ENCODE measurements around the gene CCDC82.

CCDC82 gene

DNA sequence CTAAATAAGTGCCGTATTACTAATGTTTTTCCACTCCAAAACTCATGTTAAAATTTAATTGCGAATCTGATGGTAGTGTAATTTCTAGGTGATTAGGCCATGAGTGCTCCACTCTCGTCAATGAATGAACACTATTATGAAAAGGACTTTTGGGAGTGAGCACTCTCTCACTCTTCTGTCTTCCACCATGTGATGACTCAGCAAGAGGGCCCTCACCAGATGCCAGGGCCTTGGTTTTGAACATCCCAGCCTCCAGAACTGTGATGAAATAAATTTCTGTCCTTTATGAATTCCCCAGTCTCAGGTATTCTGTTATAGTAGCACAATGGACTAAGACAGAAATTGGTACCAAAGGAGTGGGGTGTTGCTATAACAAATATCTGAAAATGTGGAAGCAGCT, 8.2 kb upstream of the CCDC82 start:
- Histone ChIP-seq H3K9me2 (replicated peaks; ENCODE audit: insufficient read depth, low read length) (no peaks in the 10 kb centered on the region), H3K79me2 (ENCODE audit: low read length) (no peaks in the 10 kb centered on the region), H3F3A (ENCODE audit: insufficient read depth, low read length) (no peaks in the 10 kb centered on the region), H3K9me3 (replicated peaks; ENCODE audit: insufficient read depth, low read length) (no peaks in the 10 kb centered on the region), H3K4me2 (ENCODE audit: low read depth, low read length) (no peak overlapping the region), H4K20me1 (ENCODE audit: insufficient read depth, low read length) (no peaks in the 10 kb centered on the region), H3K4me1 (ENCODE audit: low read length) (no peaks in the 10 kb centered on the region), H3K36me3 (replicated peaks; ENCODE audit: insufficient read depth, low read length) (no peaks in the 10 kb centered on the region), H2AFZ (ENCODE audit: low read length) (no peak overlapping the region), H3K27me3 (replicated peaks; ENCODE audit: insufficient read depth, low read length) (no peaks in the 10 kb centered on the region), H3K9ac (ENCODE audit: low read length) (no peak overlapping the region), H3K4me3 (ENCODE audit: low read length) (no peak overlapping the region), H3K27ac (ENCODE audit: low read length) (no peak overlapping the region)
- TF ChIP-seq EZH2phosphoT487 (IDR thresholded peaks at IDR 0.05; ENCODE audit: low read length) (no peak), EZH2 (optimal IDR thresholded peaks at IDR 0.05; ENCODE audit: low read depth, low read length) (no peak)
- TF ChIP-seq, protein P1, sequence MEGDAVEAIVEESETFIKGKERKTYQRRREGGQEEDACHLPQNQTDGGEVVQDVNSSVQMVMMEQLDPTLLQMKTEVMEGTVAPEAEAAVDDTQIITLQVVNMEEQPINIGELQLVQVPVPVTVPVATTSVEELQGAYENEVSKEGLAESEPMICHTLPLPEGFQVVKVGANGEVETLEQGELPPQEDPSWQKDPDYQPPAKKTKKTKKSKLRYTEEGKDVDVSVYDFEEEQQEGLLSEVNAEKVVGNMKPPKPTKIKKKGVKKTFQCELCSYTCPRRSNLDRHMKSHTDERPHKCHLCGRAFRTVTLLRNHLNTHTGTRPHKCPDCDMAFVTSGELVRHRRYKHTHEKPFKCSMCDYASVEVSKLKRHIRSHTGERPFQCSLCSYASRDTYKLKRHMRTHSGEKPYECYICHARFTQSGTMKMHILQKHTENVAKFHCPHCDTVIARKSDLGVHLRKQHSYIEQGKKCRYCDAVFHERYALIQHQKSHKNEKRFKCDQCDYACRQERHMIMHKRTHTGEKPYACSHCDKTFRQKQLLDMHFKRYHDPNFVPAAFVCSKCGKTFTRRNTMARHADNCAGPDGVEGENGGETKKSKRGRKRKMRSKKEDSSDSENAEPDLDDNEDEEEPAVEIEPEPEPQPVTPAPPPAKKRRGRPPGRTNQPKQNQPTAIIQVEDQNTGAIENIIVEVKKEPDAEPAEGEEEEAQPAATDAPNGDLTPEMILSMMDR (IDR thresholded peaks at IDR 0.05; ENCODE audit: low read length): no peak
- no peak for DNase-seq

DNA sequence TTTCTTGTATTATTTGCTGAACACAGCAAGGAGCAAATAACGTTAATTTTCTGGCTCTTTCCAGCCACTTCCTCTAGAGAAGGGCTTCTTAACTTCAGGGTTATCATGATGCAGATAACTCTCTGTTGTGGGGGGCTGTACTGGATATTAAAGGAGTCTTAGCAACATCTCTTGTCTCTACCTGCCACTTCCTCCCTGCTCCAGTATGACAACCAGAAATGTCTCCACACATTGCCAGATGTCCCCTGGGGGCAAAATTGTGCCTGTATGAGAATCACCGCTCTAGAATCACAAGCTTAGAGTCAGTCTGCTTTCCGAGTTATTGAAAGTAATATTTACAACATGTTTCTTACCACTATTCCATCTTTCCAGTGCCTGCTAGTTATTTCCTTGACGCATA, 6.9 kb upstream of the CCDC82 start:
- Histone ChIP-seq H3K4me2 (ENCODE audit: low read depth, low read length) (no peak overlapping the region), H3K9me3 (replicated peaks; ENCODE audit: insufficient read depth, low read length) (no peaks in the 10 kb centered on the region), H3K4me1 (ENCODE audit: low read length) (no peaks in the 10 kb centered on the region), H3K9ac (ENCODE audit: low read length) (no peak overlapping the region), H3F3A (ENCODE audit: insufficient read depth, low read length) (no peaks in the 10 kb centered on the region), H3K27me3 (replicated peaks; ENCODE audit: insufficient read depth, low read length) (no peaks in the 10 kb centered on the region), H3K79me2 (ENCODE audit: low read length) (no peaks in the 10 kb centered on the region), H3K9me2 (replicated peaks; ENCODE audit: insufficient read depth, low read length) (no peaks in the 10 kb centered on the region), H3K4me3 (ENCODE audit: low read length) (no peak overlapping the region), H4K20me1 (ENCODE audit: insufficient read depth, low read length) (no peaks in the 10 kb centered on the region), H2AFZ (ENCODE audit: low read length) (no peak overlapping the region), H3K27ac (ENCODE audit: low read length) (no peak overlapping the region), H3K36me3 (replicated peaks; ENCODE audit: insufficient read depth, low read length) (no peaks in the 10 kb centered on the region)
- TF ChIP-seq EZH2 (optimal IDR thresholded peaks at IDR 0.05; ENCODE audit: low read depth, low read length) (no peak), EZH2phosphoT487 (IDR thresholded peaks at IDR 0.05; ENCODE audit: low read length) (no peak)
- TF ChIP-seq, protein P1 (IDR thresholded peaks at IDR 0.05; ENCODE audit: low read length): no peak
- DNase-seq: no peak

DNA sequence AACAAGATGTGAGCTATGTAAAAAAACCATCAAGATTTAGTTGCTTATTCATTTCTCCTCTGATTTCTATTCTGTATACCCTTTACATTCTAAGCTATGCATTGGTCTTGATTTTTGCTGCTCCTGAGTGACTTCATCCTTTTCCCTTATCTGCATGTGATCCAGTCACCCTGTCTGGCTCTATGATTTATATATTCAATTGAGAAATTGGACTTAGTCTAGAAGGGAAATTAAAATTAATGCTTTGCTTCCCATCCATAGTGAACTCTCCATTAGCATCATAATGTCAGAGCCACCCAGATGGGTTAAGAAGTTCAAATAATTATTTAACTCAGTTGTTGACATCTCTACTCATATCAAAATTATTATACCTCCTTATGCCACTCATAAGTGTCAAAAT, 5.1 kb upstream of the CCDC82 start:
- Histone ChIP-seq H3K4me1 (ENCODE audit: low read length) (no peaks in the 10 kb centered on the region), H3K79me2 (ENCODE audit: low read length) (peaks cover 10% of the 10 kb centered on the region), H3K9ac (ENCODE audit: low read length) (no peak overlapping the region), H3K4me3 (ENCODE audit: low read length) (no peak overlapping the region), H3K9me3 (replicated peaks; ENCODE audit: insufficient read depth, low read length) (no peaks in the 10 kb centered on the region), H3K27me3 (replicated peaks; ENCODE audit: insufficient read depth, low read length) (no peaks in the 10 kb centered on the region), H3K36me3 (replicated peaks; ENCODE audit: insufficient read depth, low read length) (no peaks in the 10 kb centered on the region), H3K9me2 (replicated peaks; ENCODE audit: insufficient read depth, low read length) (no peaks in the 10 kb centered on the region), H4K20me1 (ENCODE audit: insufficient read depth, low read length) (no peaks in the 10 kb centered on the region), H3K4me2 (ENCODE audit: low read depth, low read length) (no peak overlapping the region), H2AFZ (ENCODE audit: low read length) (no peak overlapping the region), H3K27ac (ENCODE audit: low read length) (no peak overlapping the region), H3F3A (ENCODE audit: insufficient read depth, low read length) (no peaks in the 10 kb centered on the region)
- TF ChIP-seq EZH2phosphoT487 (IDR thresholded peaks at IDR 0.05; ENCODE audit: low read length): no peak
- DNase-seq: no peak

DNA sequence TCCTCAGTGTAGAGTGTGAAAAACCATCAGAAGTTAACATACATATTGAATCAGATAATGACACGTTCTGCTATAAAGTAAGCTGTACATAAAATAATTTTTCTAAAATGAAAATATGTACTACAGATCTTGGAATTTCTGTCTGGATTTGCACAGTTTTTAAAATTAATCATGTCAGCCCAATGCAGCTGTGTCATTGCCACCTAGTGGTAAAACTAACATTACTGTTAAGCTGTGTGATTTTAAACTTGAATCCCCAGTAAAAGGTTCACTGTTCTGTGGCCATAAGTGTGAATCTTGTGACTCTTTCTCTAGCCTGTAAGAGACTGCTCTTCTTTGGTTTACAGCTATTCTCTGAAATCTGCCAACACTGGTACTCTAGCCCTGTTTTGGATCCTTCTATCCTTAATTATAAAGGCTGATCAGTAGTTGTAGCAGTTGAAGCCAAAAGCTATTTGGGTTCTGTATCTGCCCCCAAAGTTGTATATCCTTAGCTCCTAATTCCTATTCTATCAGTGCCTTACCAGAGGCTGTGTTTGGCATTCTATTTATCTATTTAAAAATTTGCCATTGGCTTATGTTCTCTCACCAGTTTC, 4.1 kb upstream of the CCDC82 start:
- DNase-seq: peak; percentile 61
- H3K4me1 ChIP-seq (ENCODE audit: low read length): 0 out of 2 replicates have a peak, but pooled peaks cover 1% of the 10 kb centered on the region
- TF ChIP-seq EZH2 (optimal IDR thresholded peaks at IDR 0.05; ENCODE audit: low read depth, low read length) (no peak), EZH2phosphoT487 (IDR thresholded peaks at IDR 0.05; ENCODE audit: low read length) (no peak)
- TF ChIP-seq, protein P1 (IDR thresholded peaks at IDR 0.05; ENCODE audit: low read length): peak; percentile 69
- H3K4me3 ChIP-seq (ENCODE audit: low read length): no peak overlapping the region
- H4K20me1 ChIP-seq (ENCODE audit: insufficient read depth, low read length): no peaks in the 10 kb centered on the region
- no peak overlapping the region for H3K4me2 ChIP-seq (ENCODE audit: low read depth, low read length)
- H2AFZ ChIP-seq (ENCODE audit: low read length): no peak overlapping the region
- no peak overlapping the region for H3K9ac ChIP-seq (ENCODE audit: low read length)
- H3K36me3 ChIP-seq (replicated peaks; ENCODE audit: insufficient read depth, low read length): no peaks in the 10 kb centered on the region
- no peaks in the 10 kb centered on the region for H3K9me3 ChIP-seq (replicated peaks; ENCODE audit: insufficient read depth, low read length)
- H3K9me2 ChIP-seq (replicated peaks; ENCODE audit: insufficient read depth, low read length): no peaks in the 10 kb centered on the region
- H3K27me3 ChIP-seq (replicated peaks; ENCODE audit: insufficient read depth, low read length): no peaks in the 10 kb centered on the region
- H3F3A ChIP-seq (ENCODE audit: insufficient read depth, low read length): no peaks in the 10 kb centered on the region
- H3K79me2 ChIP-seq (ENCODE audit: low read length): peaks cover 15% of the 10 kb centered on the region
- H3K27ac ChIP-seq (ENCODE audit: low read length): no peak overlapping the region
